Heart left ventricle (tissue), 13 donors: ENCODE results near the gene C17orf78.

ENCODE experiments used
- CTCF ChIP-seq, 12 donors: fragments of 200-600 bp; sonication (generic) in 4 of 12; IDR thresholded peaks; one replicate each; pipeline versions ENCODE4 v1.5.0 to v1.8.0; 2018 to 2022; ENCODE audit warnings: antibody characterized with exemption in 12 of 12, mild to moderate bottlenecking in 5 of 12
- POLR2A ChIP-seq, 2 donors: fragments of 450-650 bp; IDR thresholded peaks; one replicate each; pipeline ENCODE4 v1.6.1; 2017; ENCODE audit warnings: antibody characterized with exemption in 2 of 2, mild to moderate bottlenecking in 2 of 2, moderate library complexity in 2 of 2
- donor health status: ischemic (EF 13 %, LVEDD 7.1; RV severe dilation, severe dysfunction).
- donor health status: DM: no; HTN: yes; CAD: no.
- donor health status: DM: no; HTN: no; CAD: no.
- donor health status: ischemic (EF 25% LVEDD 6.9; RV normal size, moderate dysfunction).
- donor health status: ischemic (EF 25% LVEDD 5.7; RV mildly dilated, moderate dysfunction).
- donor health status: ischemic (EF 35%, LVEDD 5.7; RV mildly dilated, moderate dysfunction).
- donor health status: nonischemic (EF 11% LVEDD 7.7; RV severe dilation, severe dysfunction).
- donor health status: DM: yes; HTN: yes; CAD: no.
- donor health status: PGD.
- donor health status: ischemic (EF 29% LVEDD 5.4; RV normal size, mild dysfunction).
- donor health status: nonischemic (EF 23%, LVEDD 6.1; RV moderate dilation, normal function).

GRCh38 chr17:37375706-37376105 lies at the start of gene C17orf78:
- no peak for TF ChIP-seq CTCF (IDR thresholded peaks at IDR 0.05)
- TF ChIP-seq POLR2A (IDR thresholded peaks at IDR 0.05): no peak
